ENCODE data around the gene FRMD8. TPM values are rescaled to one million over a fixed set of nuclear protein-coding genes. Genes with fewer than 3 reads are reported as not detected.

FRMD8 gene
- total and polyA plus RNA-seq, 8 donors, result 15.8 to 31.9 (median 20.7) TPM

DNA sequence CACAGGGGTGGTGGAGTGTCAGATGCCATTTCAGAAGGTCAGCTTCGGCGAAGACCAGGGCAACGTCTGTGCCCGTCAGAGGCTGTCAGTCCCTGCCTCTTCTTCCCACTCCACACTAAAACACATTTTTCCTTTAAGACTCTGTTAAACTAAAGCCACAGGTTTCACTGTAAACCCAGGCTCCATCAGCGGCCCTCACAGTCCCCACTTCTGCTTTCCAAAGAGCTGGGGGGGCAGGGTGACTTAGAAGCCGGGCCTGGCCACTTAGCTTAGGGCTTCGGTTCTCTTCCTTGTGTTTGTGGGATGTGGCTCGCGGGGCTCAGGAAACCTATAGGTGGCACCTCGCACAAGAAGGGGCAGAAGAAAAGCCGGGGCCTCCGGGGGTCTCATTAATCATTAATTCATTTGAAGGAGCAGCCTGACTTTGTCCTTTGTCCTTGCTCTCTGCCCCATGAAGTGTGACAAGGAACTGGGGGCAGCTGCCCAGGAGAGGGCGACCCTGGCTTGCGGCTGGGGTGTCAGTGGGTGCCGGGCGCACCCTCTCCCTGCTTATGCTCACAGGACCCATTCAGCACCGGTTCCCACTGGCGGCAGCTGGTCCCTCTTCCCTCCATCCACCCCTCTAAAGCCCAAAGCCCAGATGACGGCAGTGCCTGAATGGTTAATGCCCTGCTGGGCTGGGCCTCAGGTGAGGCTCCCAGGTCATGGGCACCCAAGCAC is 8.1 kb upstream of the FRMD8 start:
- no peaks in the 10 kb centered on the region for H3K36me3 ChIP-seq
- H3K4me3 ChIP-seq, result no peak overlapping the region
- H3K4me1 ChIP-seq, result peaks cover 19 to 40% of the 10 kb centered on the region in 2 donors
- H3K27me3 ChIP-seq, result no peaks in the 10 kb centered on the region
- DNase-seq (no peak), ATAC-seq (no peak)
- H3K27ac ChIP-seq, result no peak overlapping the region
- TF ChIP-seq, protein P1, sequence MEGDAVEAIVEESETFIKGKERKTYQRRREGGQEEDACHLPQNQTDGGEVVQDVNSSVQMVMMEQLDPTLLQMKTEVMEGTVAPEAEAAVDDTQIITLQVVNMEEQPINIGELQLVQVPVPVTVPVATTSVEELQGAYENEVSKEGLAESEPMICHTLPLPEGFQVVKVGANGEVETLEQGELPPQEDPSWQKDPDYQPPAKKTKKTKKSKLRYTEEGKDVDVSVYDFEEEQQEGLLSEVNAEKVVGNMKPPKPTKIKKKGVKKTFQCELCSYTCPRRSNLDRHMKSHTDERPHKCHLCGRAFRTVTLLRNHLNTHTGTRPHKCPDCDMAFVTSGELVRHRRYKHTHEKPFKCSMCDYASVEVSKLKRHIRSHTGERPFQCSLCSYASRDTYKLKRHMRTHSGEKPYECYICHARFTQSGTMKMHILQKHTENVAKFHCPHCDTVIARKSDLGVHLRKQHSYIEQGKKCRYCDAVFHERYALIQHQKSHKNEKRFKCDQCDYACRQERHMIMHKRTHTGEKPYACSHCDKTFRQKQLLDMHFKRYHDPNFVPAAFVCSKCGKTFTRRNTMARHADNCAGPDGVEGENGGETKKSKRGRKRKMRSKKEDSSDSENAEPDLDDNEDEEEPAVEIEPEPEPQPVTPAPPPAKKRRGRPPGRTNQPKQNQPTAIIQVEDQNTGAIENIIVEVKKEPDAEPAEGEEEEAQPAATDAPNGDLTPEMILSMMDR (IDR thresholded peaks at IDR 0.05), result no peak
- no peaks in the 10 kb centered on the region for H3K9me3 ChIP-seq
- intact Hi-C loops (cut with DNase I), result no loop called here

DNA sequence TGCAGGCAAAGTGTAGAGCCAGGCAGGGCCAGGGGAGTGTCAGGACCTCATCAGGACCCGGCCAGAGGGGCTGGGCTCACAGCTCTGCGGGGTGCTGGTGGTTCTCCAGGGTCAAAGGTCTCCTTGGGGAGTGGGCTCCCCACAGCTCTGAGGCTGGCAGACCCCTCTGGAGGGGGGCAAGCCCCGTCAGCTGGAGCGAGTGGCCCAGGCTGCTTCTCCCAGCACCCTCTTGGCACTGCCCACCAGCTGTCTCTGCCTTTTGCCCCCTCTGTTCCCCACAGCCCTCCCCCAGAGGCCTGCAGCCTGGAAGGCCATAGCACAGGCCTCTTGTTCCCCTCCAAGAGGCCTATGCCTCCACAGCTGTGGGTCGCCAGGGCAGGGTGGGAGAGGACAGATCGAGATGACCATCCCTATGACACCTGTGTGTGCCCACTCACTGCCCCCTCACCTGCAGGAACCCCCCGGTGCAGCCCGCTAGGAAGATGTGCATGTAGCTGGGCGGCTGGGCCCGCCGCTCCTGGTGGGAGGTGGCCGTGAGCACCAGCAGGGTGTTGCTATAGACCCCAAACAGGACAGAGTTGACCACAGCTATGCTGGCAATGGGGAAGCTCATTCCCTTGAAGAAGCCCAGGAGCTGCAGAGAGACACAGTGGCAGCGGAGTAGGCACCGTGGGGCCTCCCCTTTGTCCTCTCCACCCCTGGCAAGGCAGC is 7.4 kb upstream of the FRMD8 start:
- no peaks in the 10 kb centered on the region for H3K27me3 ChIP-seq
- H3K4me3 ChIP-seq, result no peak overlapping the region
- TF ChIP-seq, protein P1 (IDR thresholded peaks at IDR 0.05), result no peak
- intact Hi-C loops (cut with DNase I), result no loop called here
- ATAC-seq (no peak), DNase-seq (no peak)
- H3K9me3 ChIP-seq, result no peaks in the 10 kb centered on the region
- H3K4me1 ChIP-seq, result peaks cover 24 to 48% of the 10 kb centered on the region in 2 donors
- no peaks in the 10 kb centered on the region for H3K36me3 ChIP-seq
- no peak overlapping the region for H3K27ac ChIP-seq

DNA sequence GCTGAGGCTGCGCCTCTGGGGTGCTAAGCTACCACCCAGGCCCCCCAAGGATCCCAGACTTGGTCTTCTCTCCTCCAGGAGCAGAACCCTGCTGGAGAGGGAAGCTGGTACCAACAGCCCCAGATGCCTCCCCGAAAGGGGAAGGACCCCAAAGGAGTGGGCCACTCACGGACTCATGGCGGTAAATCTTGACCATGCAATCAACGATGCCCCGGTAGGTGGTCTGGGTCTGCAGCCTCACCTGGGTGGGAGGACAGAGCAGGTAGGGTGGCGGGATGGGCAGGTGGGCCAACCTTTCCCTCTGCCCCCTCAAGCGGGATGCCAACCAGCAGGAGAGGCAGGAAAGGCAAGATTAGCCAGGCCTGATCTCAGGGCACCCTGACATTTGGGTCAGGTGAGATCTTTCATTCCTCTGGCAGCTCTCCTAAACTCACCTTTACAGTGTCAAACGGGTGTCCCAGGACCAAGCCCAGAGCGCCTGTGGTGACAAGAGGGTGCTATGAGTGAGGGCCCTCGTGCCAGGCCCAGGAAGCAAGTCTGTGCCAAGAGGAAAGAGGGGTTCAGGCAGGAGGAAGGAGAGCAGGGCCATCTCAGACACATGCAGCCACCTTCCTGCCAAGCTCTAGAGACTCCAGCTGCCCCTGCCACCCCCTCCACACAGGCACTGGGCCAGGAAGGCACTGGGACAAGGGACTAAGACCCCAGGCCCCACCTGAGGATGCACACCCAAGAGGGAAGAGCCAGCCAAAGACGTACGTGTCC is 6.6 kb upstream of the FRMD8 start:
- H3K4me1 ChIP-seq, result peaks cover 24 to 55% of the 10 kb centered on the region in 2 donors
- intact Hi-C loops (cut with DNase I), result no loop called here
- peak overlapping the region in 1 of 2 donors; percentile 15 for H3K27ac ChIP-seq
- no peaks in the 10 kb centered on the region for H3K36me3 ChIP-seq
- no peaks in the 10 kb centered on the region for H3K9me3 ChIP-seq
- TF ChIP-seq, protein P1 (IDR thresholded peaks at IDR 0.05), result no peak
- ATAC-seq (no peak), DNase-seq (no peak)
- H3K4me3 ChIP-seq, result no peak overlapping the region
- H3K27me3 ChIP-seq, result no peaks in the 10 kb centered on the region

DNA sequence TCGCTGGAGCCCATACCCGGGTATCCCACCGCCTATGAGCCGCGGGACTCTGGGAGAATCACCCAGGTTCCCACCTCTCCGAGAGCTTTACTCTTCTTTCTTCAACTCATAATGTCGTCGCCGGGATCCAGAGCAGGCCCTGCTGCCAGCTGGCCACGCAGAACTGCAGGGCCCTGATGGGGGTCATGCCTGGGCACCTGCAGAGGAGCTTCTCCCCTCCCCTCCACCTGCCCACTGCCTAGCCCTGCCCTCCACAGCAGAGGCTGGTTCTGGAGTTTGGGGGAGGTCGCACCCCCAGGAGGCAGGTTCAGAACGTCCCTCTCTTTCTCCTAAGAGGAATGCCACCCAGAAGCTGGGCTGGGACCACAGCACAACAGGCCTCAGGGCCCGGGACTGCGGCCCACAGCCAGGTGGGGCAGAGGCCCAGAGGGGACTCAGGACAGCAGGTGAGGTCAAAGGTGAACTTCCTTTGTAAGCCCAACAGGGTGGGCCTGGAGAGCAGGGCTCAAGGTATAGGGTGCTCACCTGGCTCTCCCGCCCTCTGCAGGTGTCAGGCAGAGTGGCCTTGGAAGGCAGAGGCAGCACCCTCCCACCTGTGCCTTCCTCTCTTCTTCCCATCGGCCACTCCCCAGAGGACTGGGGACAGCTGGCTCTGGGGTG is 5.8 kb upstream of the FRMD8 start:
- H3K9me3 ChIP-seq, result no peaks in the 10 kb centered on the region
- no peaks in the 10 kb centered on the region for H3K27me3 ChIP-seq
- peaks cover 24 to 63% of the 10 kb centered on the region in 2 donors for H3K4me1 ChIP-seq
- ATAC-seq (no peak), DNase-seq (no peak)
- intact Hi-C loops (cut with DNase I), result no loop called here
- no peak overlapping the region for H3K4me3 ChIP-seq
- TF ChIP-seq, protein P1 (IDR thresholded peaks at IDR 0.05), result no peak
- H3K36me3 ChIP-seq, result no peaks in the 10 kb centered on the region
- peak overlapping the region; percentile 98 for H3K27ac ChIP-seq
